Epidermal melanocyte (primary cell): ENCODE measurements around the gene PTPN4.

Experiments used
- DNase-seq: peaks from one replicate; pipeline ENCODE4 v3.0.0; 2011; ENCODE audit warnings: low spot score; ENCODE audit not compliant: insufficient read length

The PTPN4 gene

GRCh38 chr2:119731983-119732382 is 27.7 kb upstream of the PTPN4 start:
- no peak for DNase-seq

GRCh38 chr2:119732601-119733164 is 27.0 kb upstream of the PTPN4 start:
- no peak for DNase-seq

- DNase-seq, result no peak
Measured at GRCh38 chr2:119734047-119734446, 25.7 kb upstream of the PTPN4 start.

GRCh38 chr2:119735565-119735964 is 24.2 kb upstream of the PTPN4 start:
- DNase-seq, result no peak

GRCh38 chr2:119736021-119736420 is 23.7 kb upstream of the PTPN4 start:
- no peak for DNase-seq

GRCh38 chr2:119739580-119740255 is 20.0 kb upstream of the PTPN4 start:
- no peak for DNase-seq

- DNase-seq, result no peak
Measured at GRCh38 chr2:119741001-119741400, 18.7 kb upstream of the PTPN4 start.

- no peak for DNase-seq
Measured at GRCh38 chr2:119741868-119742267, 17.9 kb upstream of the PTPN4 start.

GRCh38 chr2:119744335-119744939 is 15.3 kb upstream of the PTPN4 start:
- no peak for DNase-seq

GRCh38 chr2:119745566-119745965 is 14.2 kb upstream of the PTPN4 start:
- no peak for DNase-seq

- no peak for DNase-seq
Measured at GRCh38 chr2:119746836-119747686, 12.7 kb upstream of the PTPN4 start.

- no peak for DNase-seq
Measured at GRCh38 chr2:119748135-119748534, 11.6 kb upstream of the PTPN4 start.

- DNase-seq, result no peak
Measured at GRCh38 chr2:119749477-119750012, 10.2 kb upstream of the PTPN4 start.

- no peak for DNase-seq
Measured at GRCh38 chr2:119751706-119752105, 8.0 kb upstream of the PTPN4 start.

- no peak for DNase-seq
Measured at GRCh38 chr2:119753041-119753929, 6.4 kb upstream of the PTPN4 start.

- no peak for DNase-seq
Measured at GRCh38 chr2:119753930-119754321, 5.8 kb upstream of the PTPN4 start.

GRCh38 chr2:119755906-119756305 is 3.8 kb upstream of the PTPN4 start:
- DNase-seq, result no peak

- no peak for DNase-seq
Measured at GRCh38 chr2:119756837-119757236, 2.9 kb upstream of the PTPN4 start.

- DNase-seq, result no peak
Measured at GRCh38 chr2:119758881-119759450, 756 bp upstream of the PTPN4 start.

- DNase-seq, result no peak
Measured at GRCh38 chr2:119760237-119760955, 674 bp downstream of the PTPN4 start.
